Measurements from ENCODE around the gene IL4R. TPM values are rescaled to one million over a fixed set of nuclear protein-coding genes. Genes with fewer than 3 reads are reported as not detected.

Gene IL4R
- total and polyA plus RNA-seq, 2 of the 13 experiments (the other 11 are each of a cell fraction or from before 2014, with no cell fraction given) = 15.9 to 49.6 TPM

DNA sequence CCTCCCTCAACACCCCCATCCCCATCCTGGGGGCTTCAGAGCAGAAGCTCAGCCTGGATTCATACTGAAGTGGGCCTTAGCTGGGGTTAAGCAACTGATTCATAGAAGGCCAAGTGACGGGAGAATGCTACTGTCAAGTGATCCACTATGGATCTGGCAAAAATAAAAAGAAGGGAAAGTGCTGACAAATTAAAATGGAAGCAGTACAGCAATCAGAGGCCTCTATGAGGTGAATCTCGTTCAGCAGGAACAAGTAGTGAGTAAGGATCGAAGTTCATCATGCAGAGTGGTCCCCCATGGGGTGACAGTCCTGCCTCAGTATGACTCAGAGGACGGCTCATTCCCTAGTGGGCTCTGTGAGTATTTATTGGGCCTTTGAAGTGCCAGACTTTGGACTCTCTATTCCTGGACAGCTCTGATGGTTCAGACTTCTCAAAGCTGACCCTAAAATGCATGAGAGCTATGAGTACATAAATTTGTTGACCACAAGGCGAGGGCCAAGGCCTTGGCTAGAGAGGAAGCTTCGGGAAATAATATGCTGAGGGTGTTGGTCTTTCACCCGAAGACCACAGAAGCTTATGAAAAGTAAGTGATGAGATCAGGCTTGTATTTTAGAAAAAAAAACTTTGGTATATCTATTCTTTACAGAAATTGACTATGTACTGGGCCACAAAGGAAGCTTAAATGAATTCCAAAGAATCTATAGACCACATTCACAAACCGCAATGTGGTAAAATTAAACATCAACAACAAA, 39.9 kb upstream of the IL4R start (continued):
- TF ChIP-seq, protein P1, sequence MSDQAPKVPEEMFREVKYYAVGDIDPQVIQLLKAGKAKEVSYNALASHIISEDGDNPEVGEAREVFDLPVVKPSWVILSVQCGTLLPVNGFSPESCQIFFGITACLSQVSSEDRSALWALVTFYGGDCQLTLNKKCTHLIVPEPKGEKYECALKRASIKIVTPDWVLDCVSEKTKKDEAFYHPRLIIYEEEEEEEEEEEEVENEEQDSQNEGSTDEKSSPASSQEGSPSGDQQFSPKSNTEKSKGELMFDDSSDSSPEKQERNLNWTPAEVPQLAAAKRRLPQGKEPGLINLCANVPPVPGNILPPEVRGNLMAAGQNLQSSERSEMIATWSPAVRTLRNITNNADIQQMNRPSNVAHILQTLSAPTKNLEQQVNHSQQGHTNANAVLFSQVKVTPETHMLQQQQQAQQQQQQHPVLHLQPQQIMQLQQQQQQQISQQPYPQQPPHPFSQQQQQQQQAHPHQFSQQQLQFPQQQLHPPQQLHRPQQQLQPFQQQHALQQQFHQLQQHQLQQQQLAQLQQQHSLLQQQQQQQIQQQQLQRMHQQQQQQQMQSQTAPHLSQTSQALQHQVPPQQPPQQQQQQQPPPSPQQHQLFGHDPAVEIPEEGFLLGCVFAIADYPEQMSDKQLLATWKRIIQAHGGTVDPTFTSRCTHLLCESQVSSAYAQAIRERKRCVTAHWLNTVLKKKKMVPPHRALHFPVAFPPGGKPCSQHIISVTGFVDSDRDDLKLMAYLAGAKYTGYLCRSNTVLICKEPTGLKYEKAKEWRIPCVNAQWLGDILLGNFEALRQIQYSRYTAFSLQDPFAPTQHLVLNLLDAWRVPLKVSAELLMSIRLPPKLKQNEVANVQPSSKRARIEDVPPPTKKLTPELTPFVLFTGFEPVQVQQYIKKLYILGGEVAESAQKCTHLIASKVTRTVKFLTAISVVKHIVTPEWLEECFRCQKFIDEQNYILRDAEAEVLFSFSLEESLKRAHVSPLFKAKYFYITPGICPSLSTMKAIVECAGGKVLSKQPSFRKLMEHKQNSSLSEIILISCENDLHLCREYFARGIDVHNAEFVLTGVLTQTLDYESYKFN (CRISPR knock-in tag; conservative IDR thresholded peaks at IDR 0.05) = peak; percentile 100
- TF ChIP-seq PRMT3 (CRISPR knock-in tag; IDR thresholded peaks at IDR 0.05; ENCODE audit: borderline replicate concordance, low read depth) (no peak), ZNF205 (CRISPR knock-in tag; IDR thresholded peaks at IDR 0.05) (peak; percentile 82), ELF4 (CRISPR knock-in tag; IDR thresholded peaks at IDR 0.05; ENCODE audit: borderline replicate concordance) (peak; percentile 72; the same call in 1 of the 2 replicates), AKAP8 (CRISPR knock-in tag; IDR thresholded peaks at IDR 0.05) (no peak; the same call in none of the 2 replicates), NFKB2 (CRISPR knock-in tag; IDR thresholded peaks at IDR 0.05; ENCODE audit: borderline replicate concordance) (no peak), ZNF652 (CRISPR knock-in tag; IDR thresholded peaks at IDR 0.05; ENCODE audit: borderline replicate concordance, low read depth) (peak; percentile 82), ZNF563 (CRISPR knock-in tag; IDR thresholded peaks at IDR 0.05) (peak; percentile 27; the same call in 1 of the 2 replicates)
- TF ChIP-seq, protein P2, sequence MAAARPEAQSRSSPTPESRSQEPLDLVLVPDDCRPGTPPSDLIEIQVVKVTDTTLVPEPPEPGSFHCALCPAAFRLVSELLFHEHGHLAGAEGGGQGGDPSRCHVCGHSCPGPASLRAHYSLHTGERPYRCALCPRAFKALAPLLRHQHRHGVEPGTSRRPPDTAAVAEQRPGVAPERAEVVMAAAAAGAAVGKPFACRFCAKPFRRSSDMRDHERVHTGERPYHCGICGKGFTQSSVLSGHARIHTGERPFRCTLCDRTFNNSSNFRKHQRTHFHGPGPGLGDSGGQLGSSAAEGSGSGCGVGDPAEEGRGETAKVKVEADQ (CRISPR knock-in tag; IDR thresholded peaks at IDR 0.05; ENCODE audit: borderline replicate concordance) = no peak
- TF ChIP-seq, protein P3, sequence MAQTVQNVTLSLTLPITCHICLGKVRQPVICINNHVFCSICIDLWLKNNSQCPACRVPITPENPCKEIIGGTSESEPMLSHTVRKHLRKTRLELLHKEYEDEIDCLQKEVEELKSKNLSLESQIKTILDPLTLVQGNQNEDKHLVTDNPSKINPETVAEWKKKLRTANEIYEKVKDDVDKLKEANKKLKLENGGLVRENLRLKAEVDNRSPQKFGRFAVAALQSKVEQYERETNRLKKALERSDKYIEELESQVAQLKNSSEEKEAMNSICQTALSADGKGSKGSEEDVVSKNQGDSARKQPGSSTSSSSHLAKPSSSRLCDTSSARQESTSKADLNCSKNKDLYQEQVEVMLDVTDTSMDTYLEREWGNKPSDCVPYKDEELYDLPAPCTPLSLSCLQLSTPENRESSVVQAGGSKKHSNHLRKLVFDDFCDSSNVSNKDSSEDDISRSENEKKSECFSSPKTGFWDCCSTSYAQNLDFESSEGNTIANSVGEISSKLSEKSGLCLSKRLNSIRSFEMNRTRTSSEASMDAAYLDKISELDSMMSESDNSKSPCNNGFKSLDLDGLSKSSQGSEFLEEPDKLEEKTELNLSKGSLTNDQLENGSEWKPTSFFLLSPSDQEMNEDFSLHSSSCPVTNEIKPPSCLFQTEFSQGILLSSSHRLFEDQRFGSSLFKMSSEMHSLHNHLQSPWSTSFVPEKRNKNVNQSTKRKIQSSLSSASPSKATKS (CRISPR knock-in tag; IDR thresholded peaks at IDR 0.05) = peak; percentile 94
- TF ChIP-seq, protein P4, sequence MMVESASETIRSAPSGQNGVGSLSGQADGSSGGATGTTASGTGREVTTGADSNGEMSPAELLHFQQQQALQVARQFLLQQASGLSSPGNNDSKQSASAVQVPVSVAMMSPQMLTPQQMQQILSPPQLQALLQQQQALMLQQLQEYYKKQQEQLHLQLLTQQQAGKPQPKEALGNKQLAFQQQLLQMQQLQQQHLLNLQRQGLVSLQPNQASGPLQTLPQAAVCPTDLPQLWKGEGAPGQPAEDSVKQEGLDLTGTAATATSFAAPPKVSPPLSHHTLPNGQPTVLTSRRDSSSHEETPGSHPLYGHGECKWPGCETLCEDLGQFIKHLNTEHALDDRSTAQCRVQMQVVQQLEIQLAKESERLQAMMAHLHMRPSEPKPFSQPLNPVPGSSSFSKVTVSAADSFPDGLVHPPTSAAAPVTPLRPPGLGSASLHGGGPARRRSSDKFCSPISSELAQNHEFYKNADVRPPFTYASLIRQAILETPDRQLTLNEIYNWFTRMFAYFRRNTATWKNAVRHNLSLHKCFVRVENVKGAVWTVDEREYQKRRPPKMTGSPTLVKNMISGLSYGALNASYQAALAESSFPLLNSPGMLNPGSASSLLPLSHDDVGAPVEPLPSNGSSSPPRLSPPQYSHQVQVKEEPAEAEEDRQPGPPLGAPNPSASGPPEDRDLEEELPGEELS (CRISPR knock-in tag; IDR thresholded peaks at IDR 0.05) = peak; percentile 93
- TF ChIP-seq, protein P5, sequence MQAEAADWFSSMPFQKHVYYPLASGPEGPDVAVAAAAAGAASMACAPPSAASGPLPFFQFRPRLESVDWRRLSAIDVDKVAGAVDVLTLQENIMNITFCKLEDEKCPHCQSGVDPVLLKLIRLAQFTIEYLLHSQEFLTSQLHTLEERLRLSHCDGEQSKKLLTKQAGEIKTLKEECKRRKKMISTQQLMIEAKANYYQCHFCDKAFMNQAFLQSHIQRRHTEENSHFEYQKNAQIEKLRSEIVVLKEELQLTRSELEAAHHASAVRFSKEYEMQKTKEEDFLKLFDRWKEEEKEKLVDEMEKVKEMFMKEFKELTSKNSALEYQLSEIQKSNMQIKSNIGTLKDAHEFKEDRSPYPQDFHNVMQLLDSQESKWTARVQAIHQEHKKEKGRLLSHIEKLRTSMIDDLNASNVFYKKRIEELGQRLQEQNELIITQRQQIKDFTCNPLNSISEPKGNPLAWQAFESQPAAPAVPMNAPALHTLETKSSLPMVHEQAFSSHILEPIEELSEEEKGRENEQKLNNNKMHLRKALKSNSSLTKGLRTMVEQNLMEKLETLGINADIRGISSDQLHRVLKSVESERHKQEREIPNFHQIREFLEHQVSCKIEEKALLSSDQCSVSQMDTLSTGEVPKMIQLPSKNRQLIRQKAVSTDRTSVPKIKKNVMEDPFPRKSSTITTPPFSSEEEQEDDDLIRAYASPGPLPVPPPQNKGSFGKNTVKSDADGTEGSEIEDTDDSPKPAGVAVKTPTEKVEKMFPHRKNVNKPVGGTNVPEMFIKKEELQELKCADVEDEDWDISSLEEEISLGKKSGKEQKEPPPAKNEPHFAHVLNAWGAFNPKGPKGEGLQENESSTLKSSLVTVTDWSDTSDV (CRISPR knock-in tag; IDR thresholded peaks at IDR 0.05) = no peak
- TF ChIP-seq, protein P6, sequence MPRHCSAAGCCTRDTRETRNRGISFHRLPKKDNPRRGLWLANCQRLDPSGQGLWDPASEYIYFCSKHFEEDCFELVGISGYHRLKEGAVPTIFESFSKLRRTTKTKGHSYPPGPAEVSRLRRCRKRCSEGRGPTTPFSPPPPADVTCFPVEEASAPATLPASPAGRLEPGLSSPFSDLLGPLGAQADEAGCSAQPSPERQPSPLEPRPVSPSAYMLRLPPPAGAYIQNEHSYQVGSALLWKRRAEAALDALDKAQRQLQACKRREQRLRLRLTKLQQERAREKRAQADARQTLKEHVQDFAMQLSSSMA (CRISPR knock-in tag; IDR thresholded peaks at IDR 0.05) = peak; percentile 67; the same call in 1 of the 2 replicates
- TF ChIP-seq, protein P7, sequence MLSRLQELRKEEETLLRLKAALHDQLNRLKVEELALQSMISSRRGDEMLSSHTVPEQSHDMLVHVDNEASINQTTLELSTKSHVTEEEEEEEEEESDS (CRISPR knock-in tag; IDR thresholded peaks at IDR 0.05; ENCODE audit: borderline replicate concordance) = 0 out of 2 replicates have a peak, but pooled peaks have one; percentile 62

Data from HepG2 (cell line).